Activated CD4-positive, alpha-beta memory T cell treated with anti-CD3 and anti-CD28 coated beads, Interleukin-2, amount 10 ng/mL, durations not matched to agents 7 days and 5 days (primary cell): ENCODE results near the gene PDCD11. TPM values are rescaled to one million over a fixed set of nuclear protein-coding genes. Genes with fewer than 3 reads are reported as not detected.
A peak's percentile ranks its signal among the peaks of the same experiment; 100 is the strongest.

Experiments
- CTCF ChIA-PET: fragments of 350-600 bp; sonication (Branson Sonifier 250); formaldehyde crosslinking; loops from one replicate; lab custom pipeline; 2021; ENCODE audit warnings: antibody characterized with exemption, inconsistent platforms; lab: Charles Lee
- POLR2A ChIA-PET: fragments of 350-600 bp; sonication (Branson Sonifier 250); formaldehyde crosslinking; loops from one replicate; lab custom pipeline; 2021; ENCODE audit warnings: antibody characterized with exemption; lab: Charles Lee
- DNase-seq: peaks from one replicate; pipeline ENCODE4 v3.0.0-alpha.2; 2020
- H3K27ac Mint-ChIP-seq: one replicate; pipeline ENCODE4 v1.8.0; 2021; ENCODE audit warnings: mild to moderate bottlenecking, mixed read lengths
- H3K27me3 Mint-ChIP-seq: one replicate; pipeline ENCODE4 v1.8.0; 2021; ENCODE audit warnings: mixed read lengths
- H3K36me3 Mint-ChIP-seq: one replicate; pipeline ENCODE4 v1.8.0; 2021; ENCODE audit warnings: low read depth, mixed read lengths
- H3K4me1 Mint-ChIP-seq: one replicate; pipeline ENCODE4 v1.8.0; 2021; ENCODE audit warnings: mixed read lengths
- H3K4me3 Mint-ChIP-seq: one replicate; pipeline ENCODE4 v1.8.0; 2021; ENCODE audit warnings: mild to moderate bottlenecking, mixed read lengths
- H3K9me3 Mint-ChIP-seq: one replicate; pipeline ENCODE4 v1.8.0; 2021; ENCODE audit warnings: mixed read lengths
- total RNA-seq, 2 experiments: library from RNA; stranded (reverse); gene quantifications; one replicate each; pipeline ENCODE4 v1.2.3, GENCODE V29; 2021

The PDCD11 gene
- total RNA-seq, 2 experiments from 2014 or later: 38.9 to 39.6 TPM

- Mint-ChIP-seq H3K4me3 (no peak overlapping the region), H3K36me3 (peaks cover 83% of the 10 kb centered on the region), H3K4me1 (peaks cover 39% of the 10 kb centered on the region), H3K27me3 (no peaks in the 10 kb centered on the region), H3K27ac (no peak overlapping the region), H3K9me3 (no peaks in the 10 kb centered on the region)
- ChIA-PET POLR2A (interaction anchor here (2.0 to 4.8 kb wide), 3 partner anchors 8 to 27 kb away, joined by 4 to 22 read pairs (median 5); partner anchors contain the start of gene CALHM2), CTCF (interaction anchor here (0.8 kb wide), 1 partner anchor 33 kb away, joined by 3 read pairs; no protein-coding TSS in a partner anchor)
- no peak for DNase-seq
Measured at GRCh38 chr10:103444478-103444877, 48.1 kb downstream of the PDCD11 start.

GRCh38 chr10:103445366-103445765, 48.9 kb downstream of the PDCD11 start:
- Mint-ChIP-seq H3K4me3 (no peak overlapping the region), H3K27ac (peak overlapping the region; percentile 44), H3K4me1 (peaks cover 48% of the 10 kb centered on the region), H3K27me3 (no peaks in the 10 kb centered on the region), H3K9me3 (no peaks in the 10 kb centered on the region), H3K36me3 (peaks cover 83% of the 10 kb centered on the region)
- DNase-seq: no peak
- POLR2A ChIA-PET: interaction anchor here (2.0 to 2.2 kb wide), 2 partner anchors 12 to 26 kb away, joined by 4 to 5 read pairs; no protein-coding TSS in a partner anchor
- CTCF ChIA-PET: interaction anchor here (0.8 kb wide), 1 partner anchor 32 kb away, joined by 3 read pairs; no protein-coding TSS in a partner anchor

GRCh38 chr10:103445767-103446567, 49.5 kb downstream of the PDCD11 start:
- Mint-ChIP-seq H3K4me3 (no peak overlapping the region), H3K9me3 (no peaks in the 10 kb centered on the region), H3K4me1 (peaks cover 54% of the 10 kb centered on the region), H3K27me3 (no peaks in the 10 kb centered on the region), H3K27ac (peak overlapping the region; percentile 66), H3K36me3 (peaks cover 86% of the 10 kb centered on the region)
- no peak for DNase-seq
- ChIA-PET CTCF (interaction anchor here (0.8 kb wide), 1 partner anchor 35 kb away, joined by 3 read pairs; no protein-coding TSS in a partner anchor), POLR2A (interaction anchor here (0.6 to 2.2 kb wide), 3 partner anchors 12 to 30 kb away, joined by 3 to 5 read pairs (median 4); no protein-coding TSS in a partner anchor)

GRCh38 chr10:103447187-103447586, 50.8 kb downstream of the PDCD11 start:
- H3K9me3 Mint-ChIP-seq: no peaks in the 10 kb centered on the region
- H3K36me3 Mint-ChIP-seq: peaks cover 84% of the 10 kb centered on the region
- ChIA-PET POLR2A (interaction anchor here (1.4 kb wide), 1 partner anchor 28 kb away, joined by 3 read pairs; no protein-coding TSS in a partner anchor), CTCF (interaction anchor here (1.1 kb wide), 1 partner anchor 39 kb away, joined by 3 read pairs; no protein-coding TSS in a partner anchor)
- H3K4me3 Mint-ChIP-seq: no peak overlapping the region
- H3K4me1 Mint-ChIP-seq: peaks cover 57% of the 10 kb centered on the region
- no peaks in the 10 kb centered on the region for H3K27me3 Mint-ChIP-seq
- H3K27ac Mint-ChIP-seq: peak overlapping the region; percentile 48
- no peak for DNase-seq

GRCh38 chr10:103448746-103449145, 52.3 kb downstream of the PDCD11 start:
- H3K27ac Mint-ChIP-seq: peak overlapping the region; percentile 95
- no peak for DNase-seq
- H3K27me3 Mint-ChIP-seq: no peaks in the 10 kb centered on the region
- ChIA-PET CTCF (interaction anchor here (0.8 to 1.7 kb wide), 3 partner anchors 12 to 37 kb away, joined by 3 to 4 read pairs (median 3); no protein-coding TSS in a partner anchor), POLR2A (interaction anchor here (6.6 kb wide), 1 partner anchor 23 kb away, joined by 87 read pairs; no protein-coding TSS in a partner anchor)
- peak overlapping the region; percentile 96 for H3K4me3 Mint-ChIP-seq
- H3K36me3 Mint-ChIP-seq: peaks cover 79% of the 10 kb centered on the region
- peaks cover 70% of the 10 kb centered on the region for H3K4me1 Mint-ChIP-seq
- no peaks in the 10 kb centered on the region for H3K9me3 Mint-ChIP-seq

- peaks cover 72% of the 10 kb centered on the region for H3K36me3 Mint-ChIP-seq
- H3K27ac Mint-ChIP-seq: peak overlapping the region; percentile 95
- H3K4me3 Mint-ChIP-seq: peak overlapping the region; percentile 96
- H3K27me3 Mint-ChIP-seq: no peaks in the 10 kb centered on the region
- ChIA-PET POLR2A (interaction anchor here (1.6 to 6.6 kb wide), 4 partner anchors 15 to 26 kb away, joined by 3 to 87 read pairs (median 18); no protein-coding TSS in a partner anchor), CTCF (interaction anchor here (0.8 to 4.0 kb wide), 7 partner anchors 13 to 236 kb away, joined by 3 to 34 read pairs (median 3); partner anchors contain the start of gene CALHM3)
- no peak for DNase-seq
- no peaks in the 10 kb centered on the region for H3K9me3 Mint-ChIP-seq
- H3K4me1 Mint-ChIP-seq: peaks cover 76% of the 10 kb centered on the region
Measured at GRCh38 chr10:103449208-103450144, 53.0 kb downstream of the PDCD11 start.

GRCh38 chr10:103450201-103450695, 53.8 kb downstream of the PDCD11 start:
- Mint-ChIP-seq H3K27me3 (no peaks in the 10 kb centered on the region), H3K36me3 (peaks cover 64% of the 10 kb centered on the region), H3K27ac (peak overlapping the region; percentile 95), H3K9me3 (no peaks in the 10 kb centered on the region), H3K4me3 (peak overlapping the region; percentile 96), H3K4me1 (peaks cover 75% of the 10 kb centered on the region)
- CTCF ChIA-PET: interaction anchor here (1.2 to 4.0 kb wide), 8 partner anchors 21 to 235 kb away, joined by 3 to 34 read pairs (median 8); partner anchors contain the start of gene CALHM3
- DNase-seq: no peak
- POLR2A ChIA-PET: interaction anchor here (1.6 to 6.6 kb wide), 7 partner anchors 8 to 33 kb away, joined by 3 to 87 read pairs (median 12); no protein-coding TSS in a partner anchor

- H3K27ac Mint-ChIP-seq: peak overlapping the region; percentile 95
- CTCF ChIA-PET: interaction anchor here (0.8 to 4.0 kb wide), 12 partner anchors 12 to 234 kb away, joined by 3 to 34 read pairs (median 6); partner anchors contain the start of gene CALHM3
- H3K27me3 Mint-ChIP-seq: no peaks in the 10 kb centered on the region
- POLR2A ChIA-PET: interaction anchor here (0.6 to 6.6 kb wide), 19 partner anchors 8 to 83 kb away, joined by 3 to 87 read pairs (median 5); partner anchors contain the start of genes CALHM3, NEURL1 and TAF5
- H3K36me3 Mint-ChIP-seq: peaks cover 54% of the 10 kb centered on the region
- H3K9me3 Mint-ChIP-seq: no peaks in the 10 kb centered on the region
- peaks cover 67% of the 10 kb centered on the region for H3K4me1 Mint-ChIP-seq
- peak overlapping the region; percentile 96 for H3K4me3 Mint-ChIP-seq
- peak; percentile 71 for DNase-seq
Measured at GRCh38 chr10:103451091-103451813, 54.8 kb downstream of the PDCD11 start.

- Mint-ChIP-seq H3K27ac (peak within 1 kb of the TSS; percentile 95), H3K9me3 (no peaks in the 10 kb centered on the region), H3K36me3 (peaks cover 49% of the 10 kb centered on the region), H3K27me3 (no peaks in the 10 kb centered on the region), H3K4me3 (peak within 1 kb of the TSS; percentile 96), H3K4me1 (peaks cover 64% of the 10 kb centered on the region)
- CTCF ChIA-PET: interaction anchor here (0.5 to 4.0 kb wide), 10 partner anchors 11 to 464 kb away, joined by 3 to 34 read pairs (median 10); partner anchors contain the start of gene CALHM3
- DNase-seq: peak; percentile 71
- POLR2A ChIA-PET: interaction anchor here (0.8 to 6.6 kb wide), 20 partner anchors 8 to 84 kb away, joined by 3 to 87 read pairs (median 6); partner anchors contain the start of genes CALHM3, NEURL1 and TAF5
Measured at GRCh38 chr10:103451831-103452505, 55.5 kb downstream of the PDCD11 start, which contains the start of gene CALHM2. Gene CALHM2 (minus strand): TSS chr10:103452370. CDS start chr10:103449941, 2,429 bp downstream.

GRCh38 chr10:103452506-103453230, 56.2 kb downstream of the PDCD11 start:
- CTCF ChIA-PET: interaction anchor here (0.5 to 4.0 kb wide), 11 partner anchors 9 to 464 kb away, joined by 3 to 34 read pairs (median 12); partner anchors contain the start of gene CALHM3
- H3K27ac Mint-ChIP-seq: peak overlapping the region; percentile 95
- no peaks in the 10 kb centered on the region for H3K27me3 Mint-ChIP-seq
- no peak for DNase-seq
- H3K9me3 Mint-ChIP-seq: no peaks in the 10 kb centered on the region
- POLR2A ChIA-PET: interaction anchor here (0.8 to 6.6 kb wide), 13 partner anchors 10 to 85 kb away, joined by 4 to 87 read pairs (median 7); partner anchors contain the start of genes CALHM3 and TAF5
- peak overlapping the region; percentile 96 for H3K4me3 Mint-ChIP-seq
- peaks cover 42% of the 10 kb centered on the region for H3K36me3 Mint-ChIP-seq
- H3K4me1 Mint-ChIP-seq: peaks cover 61% of the 10 kb centered on the region
